Measurements from ENCODE around the gene UBA1. TPM values are rescaled to one million over a fixed set of nuclear protein-coding genes. Genes with fewer than 3 reads are reported as not detected.

UBA1 gene
- total and polyA plus RNA-seq, 2 of the 8 experiments (the other 6 are each of a cell fraction or from before 2014, with no cell fraction given): 313 to 458 TPM

GRCh38 chrX:47226071-47226470 is 32.4 kb downstream of the UBA1 start:
- POLR2A ChIA-PET (ENCODE audit: partially characterized antibody): interaction anchor here (0.6 to 2.2 kb wide), 3 partner anchors 11 to 158 kb away, joined by 3 to 7 read pairs (median 3); no protein-coding TSS in a partner anchor
- no peak overlapping the region for H3K4me3 ChIP-seq (ENCODE audit: extremely low read depth in 1 of 4, insufficient read depth in 2 of 4, low read depth in 3 of 4, low read length in 4 of 4)
- no peak overlapping the region for H3K27ac ChIP-seq (ENCODE audit: low read depth, low read length)
- H3K4me2 ChIP-seq (ENCODE audit: insufficient read depth in 1 of 2, low read depth in 2 of 2, low read length in 2 of 2): no peak overlapping the region
- H3K14ac ChIP-seq (ENCODE audit: insufficient read length): no peak overlapping the region
- H3K4ac ChIP-seq (replicated peaks; ENCODE audit: insufficient read length, low read depth, low read length): no peak overlapping the region
- H3K23me2 ChIP-seq (ENCODE audit: low read depth, low read length): no peaks in the 10 kb centered on the region
- no peak for TF ChIP-seq FOSL1 (IDR thresholded peaks at IDR 0.05; ENCODE audit: insufficient read depth, low read depth, low read length)
- no peak for TF ChIP-seq SIRT6 (IDR thresholded peaks at IDR 0.05; ENCODE audit: low read length)
- TF ChIP-seq MAX (IDR thresholded peaks at IDR 0.05): no peak
- no peak for TF ChIP-seq GABPA (IDR thresholded peaks at IDR 0.05; ENCODE audit: borderline replicate concordance, insufficient read depth, low read length)
- no peak for TF ChIP-seq SIN3A (conservative IDR thresholded peaks at IDR 0.05 in 1 of 2, IDR thresholded peaks at IDR 0.05 in 1 of 2; ENCODE audit: low read depth in 1 of 2, low read length in 2 of 2)
- no peak for TF ChIP-seq EZH2 (IDR thresholded peaks at IDR 0.05; ENCODE audit: low read depth, low read length, severe bottlenecking)
- TF ChIP-seq ATF3 (IDR thresholded peaks at IDR 0.05; ENCODE audit: insufficient read depth, low read depth, low read length): no peak
- no peak for TF ChIP-seq RBBP5 (IDR thresholded peaks at IDR 0.05; ENCODE audit: borderline replicate concordance, low read depth, low read length)
- TF ChIP-seq SRF (IDR thresholded peaks at IDR 0.05; ENCODE audit: low read depth, low read length): no peak
- TF ChIP-seq EGR1 (IDR thresholded peaks at IDR 0.05; ENCODE audit: borderline replicate concordance, low read depth, low read length): no peak
- TF ChIP-seq POU5F1 (IDR thresholded peaks at IDR 0.05; ENCODE audit: low read depth, low read length): no peak
- TF ChIP-seq YY1 (IDR thresholded peaks at IDR 0.05; ENCODE audit: low read depth, low read length): no peak
- no peak for TF ChIP-seq SAP30 (IDR thresholded peaks at IDR 0.05; ENCODE audit: insufficient read depth, insufficient replicate concordance, low read length)
- H2BK120ac ChIP-seq (replicated peaks; ENCODE audit: low read depth, low read length): no peak overlapping the region
- H2AFZ ChIP-seq (ENCODE audit: low read length): no peak overlapping the region
- no peak overlapping the region for H2AK5ac ChIP-seq (ENCODE audit: low read depth, low read length)
- H3K27me3 ChIP-seq (replicated peaks in 1 of 4; ENCODE audit: control insufficient read depth in 3 of 4, extremely low read depth in 1 of 4, insufficient read depth in 3 of 4, low read length in 3 of 4): no peaks in the 10 kb centered on the region
- H4K20me1 ChIP-seq (replicated peaks in 1 of 2; ENCODE audit: control insufficient read depth in 1 of 2, insufficient read depth in 2 of 2, low read length in 2 of 2): peaks cover 2 to 14% of the 10 kb centered on the region in 2 experiments
- no peak overlapping the region for H4K91ac ChIP-seq (replicated peaks; ENCODE audit: insufficient read length, low read length)
- H3K4me1 ChIP-seq (replicated peaks in 1 of 4; ENCODE audit: control insufficient read depth in 3 of 4, insufficient read depth in 4 of 4, low read length in 3 of 4): no peaks in the 10 kb centered on the region
- H3K23ac ChIP-seq (ENCODE audit: insufficient read length): no peak overlapping the region
- H3K36me3 ChIP-seq (ENCODE audit: control insufficient read depth in 2 of 4, insufficient read depth in 4 of 4, low read length in 3 of 4): peaks cover 9 to 61% (median 38%) of the 10 kb centered on the region in 4 experiments; a peak in 7 of 8 replicates
- no peak overlapping the region for H3K9ac ChIP-seq (replicated peaks in 1 of 4; ENCODE audit: extremely low read depth in 1 of 4, low read depth in 3 of 4, low read length in 3 of 4)
- DNase-seq (ENCODE audit: low read depth in 1 of 2, low spot score in 2 of 2) (no peak), FAIRE-seq (no peak)
- no peaks in the 10 kb centered on the region for H3K9me3 ChIP-seq (ENCODE audit: insufficient read depth in 2 of 2, low read depth in 1 of 2, low read length in 1 of 2)
- CTCF ChIA-PET (ENCODE audit: partially characterized antibody): no interaction called here
- no peak overlapping the region for H3K18ac ChIP-seq (ENCODE audit: extremely low read depth, low read length)
- no peak overlapping the region for H2BK12ac ChIP-seq (ENCODE audit: low read depth, low read length)
- 100% methylated on average over 4 of the region's 6 CpGs; no CpG with 5 or more reads in 1 of the 2 experiments for WGBS, 2 experiments (ENCODE audit: extremely low coverage in 1 of 2, insufficient coverage in 1 of 2, insufficient read length in 1 of 2, insufficient replicate concordance in 2 of 2, low coverage in 1 of 2, low lambda C conversion rate in 2 of 2, missing lambda C conversion rate in 1 of 2)
- H3K56ac ChIP-seq (replicated peaks; ENCODE audit: insufficient read length, low read depth, low read length): no peak overlapping the region
- H4K8ac ChIP-seq (ENCODE audit: extremely low read depth, insufficient read depth, low read length): no peak overlapping the region
- no peaks in the 10 kb centered on the region; the same call in 1 of the 2 replicates for H3K79me1 ChIP-seq (ENCODE audit: low read depth, low read length)
- H2BK20ac ChIP-seq (ENCODE audit: low read length): no peak overlapping the region
- H3K79me2 ChIP-seq (ENCODE audit: control insufficient read depth in 1 of 2, insufficient read depth in 2 of 2, low read length in 2 of 2): peaks cover 3 to 13% of the 10 kb centered on the region in 2 experiments; a peak in 3 of 4 replicates
- no peak overlapping the region for H4K5ac ChIP-seq (ENCODE audit: insufficient read length, low read depth, low read length)
- no peak overlapping the region for H2BK5ac ChIP-seq (ENCODE audit: low read depth, low read length)
- no peak overlapping the region for H2BK15ac ChIP-seq (ENCODE audit: low read length)

Data from H1 (cell line).